22Rv1 (cell line): Measurements from ENCODE around the gene GRIP2.
"Not testable (repeated sequence)": the region's sequence is repeated elsewhere in the genome, so short reads cannot be mapped to it uniquely, and the experiment has no call there.

Experiments
- H3K27ac ChIP-seq: fragments of 450-650 bp; 2 replicates; pipeline ENCODE4 v1.5.1; 2017
- CTCF ChIP-seq: fragments of 450-650 bp; IDR thresholded peaks from 2 replicates; pipeline ENCODE4 v1.5.1; 2017; ENCODE audit warnings: mild to moderate bottlenecking
- ZFX ChIP-seq: fragments of 450-650 bp; IDR thresholded peaks from 2 replicates; pipeline ENCODE4 v1.6.1; 2017; ENCODE audit warnings: antibody characterized with exemption, borderline replicate concordance

Gene GRIP2

GRCh38 chr3:14519406-14519805 is 20.7 kb downstream of the GRIP2 start:
- no peak overlapping the region for H3K27ac ChIP-seq
- TF ChIP-seq CTCF (no peak), ZFX (no peak)

GRCh38 chr3:14518893-14519292 is 21.2 kb downstream of the GRIP2 start:
- no peak overlapping the region for H3K27ac ChIP-seq
- no peak for TF ChIP-seq CTCF
- no peak for TF ChIP-seq ZFX

- TF ChIP-seq CTCF (no peak), ZFX (no peak)
Measured at GRCh38 chr3:14518432-14518802, 21.7 kb downstream of the GRIP2 start.

GRCh38 chr3:14517601-14518431 is 22.3 kb downstream of the GRIP2 start:
- TF ChIP-seq ZFX (no peak), CTCF (no peak)
- no peak overlapping the region for H3K27ac ChIP-seq

More at GRCh38 chr3:14518432-14518802, 21.7 kb downstream of the GRIP2 start:
- no peak overlapping the region for H3K27ac ChIP-seq

GRCh38 chr3:14516738-14517345 is 23.3 kb downstream of the GRIP2 start:
- TF ChIP-seq CTCF (no peak), ZFX (no peak)
- H3K27ac ChIP-seq: no peak overlapping the region

- H3K27ac ChIP-seq: not testable (repeated sequence)
Measured at GRCh38 chr3:14515526-14515925, 24.6 kb downstream of the GRIP2 start.

- no peak overlapping the region for H3K27ac ChIP-seq
- no peak for TF ChIP-seq CTCF
- TF ChIP-seq ZFX: no peak
Measured at GRCh38 chr3:14514323-14514720, 25.8 kb downstream of the GRIP2 start.
